Stimulated activated CD4-positive, alpha-beta T cell treated with anti-CD3 and anti-CD28 coated beads, Interleukin-12 subunit alpha, Interleukin-12 subunit beta, amount 100 ng/mL, for 48 hours (primary cell): ENCODE measurements around the gene MS4A8.

Experiments used
- DNase-seq, 3 donors: peaks; one replicate each; pipeline ENCODE4 v3.0.0-alpha.2; 2020; ENCODE audit warnings: low read depth in 2 of 3, low spot score in 1 of 3

MS4A8 gene

DNA sequence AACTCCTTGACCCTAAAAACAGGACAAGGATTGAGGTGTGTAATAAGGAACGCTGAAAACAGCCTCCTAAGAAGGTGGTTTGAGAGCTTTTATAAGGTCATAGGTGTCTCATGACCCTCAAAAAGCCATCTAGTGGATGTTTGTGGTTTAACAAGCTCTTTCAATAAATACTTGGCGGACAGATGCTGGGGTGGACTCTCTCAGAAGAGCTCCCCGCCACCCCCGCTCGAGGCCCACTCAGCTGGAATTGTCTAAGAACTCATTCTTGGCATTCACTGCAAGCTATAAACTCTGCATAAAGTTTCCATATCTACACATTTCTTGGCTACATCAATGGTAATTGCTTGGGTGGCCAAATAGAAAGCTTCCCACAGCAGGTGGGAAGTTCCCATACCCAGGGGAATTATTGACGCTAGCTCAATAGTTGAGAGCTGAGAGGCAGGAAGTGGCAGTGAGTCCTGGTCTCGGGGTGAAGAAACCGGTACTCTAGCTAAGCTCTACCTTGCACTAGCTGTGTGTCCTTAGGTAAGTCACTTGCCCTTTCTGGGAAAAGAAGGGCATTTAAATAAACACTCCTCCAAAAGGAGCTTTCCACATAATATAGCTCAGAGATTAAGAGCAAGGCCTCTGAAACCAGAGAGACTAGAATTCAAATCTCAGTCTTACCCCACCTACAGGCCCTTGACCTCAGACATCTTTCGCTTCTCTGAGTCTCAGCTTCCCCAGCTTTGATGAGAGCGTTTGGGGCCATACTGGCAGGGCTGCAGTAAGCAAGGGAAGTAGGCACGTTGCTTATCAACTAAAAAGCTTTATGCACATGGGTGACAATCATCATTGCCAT, 63.7 kb downstream of the MS4A8 start:
- DNase-seq, result no peak

GRCh38 chr11:60763692-60764369, 64.4 kb downstream of the MS4A8 start:
- no peak for DNase-seq

DNA sequence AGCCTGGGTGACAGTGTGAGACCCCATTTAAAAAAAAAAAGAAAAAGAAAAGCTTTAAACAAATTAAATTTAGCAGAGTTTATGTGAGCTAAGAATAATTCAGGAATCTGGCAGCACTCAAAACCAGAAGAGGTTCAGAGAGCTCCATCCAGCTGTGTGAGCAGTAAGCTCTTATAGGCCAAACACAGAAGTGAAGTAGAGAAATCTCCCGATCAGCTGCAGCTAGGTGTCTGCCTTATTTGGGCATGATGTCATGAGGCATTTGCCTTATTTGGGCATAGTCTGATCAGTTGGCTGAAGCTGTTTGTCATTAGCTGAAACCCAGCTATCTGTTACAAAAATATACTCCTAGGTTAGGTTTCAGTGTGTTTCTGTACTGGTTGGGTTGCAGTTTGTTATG, 65.5 kb downstream of the MS4A8 start:
- no peak for DNase-seq

GRCh38 chr11:60765355-60765754, 65.9 kb downstream of the MS4A8 start:
- DNase-seq, result no peak
